Measurements from ENCODE around the gene JSRP1.

JSRP1 gene

DNA sequence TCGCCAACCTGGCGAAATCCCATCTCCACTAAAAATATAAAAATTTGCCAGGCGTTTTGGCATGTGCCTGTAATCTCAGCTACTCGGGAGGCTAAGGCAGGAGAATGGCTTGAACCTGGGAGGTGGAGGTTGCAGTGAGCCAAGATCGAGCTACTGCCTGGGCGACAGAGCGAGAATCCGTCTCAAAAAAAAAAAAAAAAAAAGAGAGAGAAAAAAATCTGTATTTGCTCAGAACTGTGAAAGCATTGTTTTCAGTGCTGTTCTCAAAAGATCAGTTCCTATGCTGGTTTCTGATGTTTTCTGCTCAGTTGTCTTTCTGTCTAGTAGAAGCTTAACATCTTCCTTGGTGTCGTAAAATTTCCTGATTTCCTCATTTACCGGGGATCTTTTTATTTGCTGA lies 17.0 kb downstream of the JSRP1 start:
- no peak for TF ChIP-seq POLR2AphosphoS5 (IDR thresholded peaks at IDR 0.05; ENCODE audit: low read depth)
- no peak for TF ChIP-seq CTCF (IDR thresholded peaks at IDR 0.05; ENCODE audit: insufficient read depth, low read length)
- no peak for TF ChIP-seq REST (IDR thresholded peaks at IDR 0.05; ENCODE audit: insufficient replicate concordance, low read depth)
- TF ChIP-seq SPI1 (IDR thresholded peaks at IDR 0.05; ENCODE audit: borderline replicate concordance, low read depth): peak; percentile 41; the same call in 1 of the 2 replicates
- TF ChIP-seq GABPA (IDR thresholded peaks at IDR 0.05; ENCODE audit: low read depth): no peak
- peak overlapping the region; percentile 78 for H3K4me3 ChIP-seq (replicated peaks; ENCODE audit: insufficient read depth, low read length)

GRCh38 chr19:2237869-2238153 lies 18.4 kb downstream of the JSRP1 start:
- TF ChIP-seq POLR2AphosphoS5 (IDR thresholded peaks at IDR 0.05; ENCODE audit: low read depth) (no peak; the same call in 1 of the 2 replicates), GABPA (IDR thresholded peaks at IDR 0.05; ENCODE audit: low read depth) (no peak), CTCF (IDR thresholded peaks at IDR 0.05; ENCODE audit: insufficient read depth, low read length) (no peak), REST (IDR thresholded peaks at IDR 0.05; ENCODE audit: insufficient replicate concordance, low read depth) (no peak), SPI1 (IDR thresholded peaks at IDR 0.05; ENCODE audit: borderline replicate concordance, low read depth) (no peak)
- Histone ChIP-seq H3K27ac (replicated peaks) (peak overlapping the region; percentile 98), H3K4me3 (replicated peaks; ENCODE audit: insufficient read depth, low read length) (peak overlapping the region; percentile 78), H3K27me3 (ENCODE audit: insufficient read depth, poor library complexity, severe bottlenecking) (no peaks in the 10 kb centered on the region)
- DNase-seq (ENCODE audit: low read depth in 1 of 2, low spot score in 1 of 2): no peak

More for the DNA sequence above, 17.0 kb downstream of the JSRP1 start:
- no peaks in the 10 kb centered on the region for H3K27me3 ChIP-seq (ENCODE audit: insufficient read depth, poor library complexity, severe bottlenecking)
- no peak for DNase-seq (ENCODE audit: low read depth in 1 of 2, low spot score in 1 of 2)
- H3K27ac ChIP-seq (replicated peaks): peak overlapping the region; percentile 98

- H3K27ac ChIP-seq (replicated peaks): peak overlapping the region; percentile 98
- TF ChIP-seq POLR2AphosphoS5 (IDR thresholded peaks at IDR 0.05; ENCODE audit: low read depth) (0 out of 2 replicates have a peak, but pooled peaks have one; percentile 21), REST (IDR thresholded peaks at IDR 0.05; ENCODE audit: insufficient replicate concordance, low read depth) (no peak)
- peak overlapping the region; percentile 78 for H3K4me3 ChIP-seq (replicated peaks; ENCODE audit: insufficient read depth, low read length)
- no peak for DNase-seq (ENCODE audit: low read depth in 1 of 2, low spot score in 1 of 2)
- no peaks in the 10 kb centered on the region for H3K27me3 ChIP-seq (ENCODE audit: insufficient read depth, poor library complexity, severe bottlenecking)
These were observed 19.0 kb downstream of the JSRP1 start for GRCh38 chr19:2237051-2237868.
